Stimulated activated CD4-positive, alpha-beta T cell treated with anti-CD3 and anti-CD28 coated beads, Interleukin-2, amount 100 ng/mL, for 4 hours (primary cell): Measurements from ENCODE around the gene MGMT.

Experiments
- DNase-seq: peaks from one replicate; pipeline ENCODE4 v3.0.0-alpha.2; 2020; ENCODE audit warnings: low read depth

Gene MGMT

GRCh38 chr10:129807211-129807610 is 340.2 kb downstream of the MGMT start:
- DNase-seq = no peak

- no peak for DNase-seq
Observed at GRCh38 chr10:129808092-129808983, 341.3 kb downstream of the MGMT start.

GRCh38 chr10:129809431-129809830 is 342.4 kb downstream of the MGMT start:
- DNase-seq = no peak

GRCh38 chr10:129809841-129810240 is 342.8 kb downstream of the MGMT start:
- no peak for DNase-seq

- DNase-seq = no peak
Observed at GRCh38 chr10:129811208-129811607, 344.2 kb downstream of the MGMT start.

- no peak for DNase-seq
Observed at GRCh38 chr10:129812398-129812797, 345.4 kb downstream of the MGMT start.

GRCh38 chr10:129814681-129815646 is 347.9 kb downstream of the MGMT start:
- DNase-seq = no peak

- no peak for DNase-seq
Observed at GRCh38 chr10:129815898-129816655, 349.0 kb downstream of the MGMT start.

GRCh38 chr10:129816656-129817045 is 349.6 kb downstream of the MGMT start:
- DNase-seq = no peak
